Fibroblast of pulmonary artery (primary cell): Measurements from ENCODE around the gene FTO.
"Not testable (repeated sequence)": the region's sequence is repeated elsewhere in the genome, so short reads cannot be mapped to it uniquely, and the experiment has no call there.

ENCODE experiments used
- DNase-seq: peaks from one replicate; pipeline ENCODE4 v3.0.0-alpha.2; 2010; ENCODE audit warnings: low read depth
- H3K4me3 ChIP-seq: replicated peaks from 2 replicates; pipeline ENCODE4 v1.5.1; 2011; ENCODE audit warnings: low read depth, mild to moderate bottlenecking, control low read depth, low read length, moderate library complexity
- TF ChIP-seq, protein P1 (sequence below): IDR thresholded peaks from 2 replicates; pipeline ENCODE4 v1.5.1; 2011; ENCODE audit warnings: mild to moderate bottlenecking, control low read depth, low read length, inconsistent platforms; ENCODE audit errors: missing control alignments

Gene FTO

DNA sequence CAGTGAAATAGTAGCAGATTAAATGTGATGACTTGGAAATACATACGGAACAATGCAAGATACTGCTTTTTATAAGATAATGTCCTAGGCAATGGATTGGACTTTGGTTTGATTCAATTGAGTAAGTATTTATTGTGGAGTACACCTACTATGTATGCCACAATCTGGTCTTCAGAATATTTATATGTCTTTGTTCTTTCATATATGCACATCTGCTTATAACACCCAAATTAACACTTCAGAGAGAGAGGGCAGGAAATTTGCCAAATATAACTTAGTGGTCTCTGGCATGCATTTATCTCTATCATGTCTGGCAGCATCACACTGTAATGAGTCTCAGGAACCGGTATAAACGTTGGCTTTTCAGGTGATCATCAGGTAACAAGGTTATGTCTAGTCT, 17.2 kb upstream of the FTO start:
- no peak overlapping the region for H3K4me3 ChIP-seq
- DNase-seq: no peak
- TF ChIP-seq, protein P1, sequence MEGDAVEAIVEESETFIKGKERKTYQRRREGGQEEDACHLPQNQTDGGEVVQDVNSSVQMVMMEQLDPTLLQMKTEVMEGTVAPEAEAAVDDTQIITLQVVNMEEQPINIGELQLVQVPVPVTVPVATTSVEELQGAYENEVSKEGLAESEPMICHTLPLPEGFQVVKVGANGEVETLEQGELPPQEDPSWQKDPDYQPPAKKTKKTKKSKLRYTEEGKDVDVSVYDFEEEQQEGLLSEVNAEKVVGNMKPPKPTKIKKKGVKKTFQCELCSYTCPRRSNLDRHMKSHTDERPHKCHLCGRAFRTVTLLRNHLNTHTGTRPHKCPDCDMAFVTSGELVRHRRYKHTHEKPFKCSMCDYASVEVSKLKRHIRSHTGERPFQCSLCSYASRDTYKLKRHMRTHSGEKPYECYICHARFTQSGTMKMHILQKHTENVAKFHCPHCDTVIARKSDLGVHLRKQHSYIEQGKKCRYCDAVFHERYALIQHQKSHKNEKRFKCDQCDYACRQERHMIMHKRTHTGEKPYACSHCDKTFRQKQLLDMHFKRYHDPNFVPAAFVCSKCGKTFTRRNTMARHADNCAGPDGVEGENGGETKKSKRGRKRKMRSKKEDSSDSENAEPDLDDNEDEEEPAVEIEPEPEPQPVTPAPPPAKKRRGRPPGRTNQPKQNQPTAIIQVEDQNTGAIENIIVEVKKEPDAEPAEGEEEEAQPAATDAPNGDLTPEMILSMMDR: no peak

DNA sequence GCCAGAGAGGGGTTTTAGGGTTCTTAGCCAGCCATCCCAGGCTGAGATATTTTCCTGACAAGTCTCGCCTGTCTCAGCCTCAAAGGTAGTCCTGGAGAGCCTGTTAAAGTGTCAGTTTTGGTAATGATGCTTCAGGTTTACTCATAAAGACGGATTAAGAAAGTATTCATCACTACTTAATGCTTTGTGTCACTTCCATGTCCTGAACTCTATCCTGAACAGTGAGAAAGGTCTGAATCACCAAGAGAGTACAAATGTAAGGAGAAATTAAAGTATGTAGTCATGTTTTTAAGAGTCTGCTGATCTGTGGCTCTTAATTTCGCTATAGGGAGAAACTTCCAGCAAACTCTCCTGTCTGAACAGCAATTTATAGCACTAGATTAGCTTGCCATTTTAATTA, 14.3 kb upstream of the FTO start:
- DNase-seq: no peak
- H3K4me3 ChIP-seq: no peak overlapping the region
- TF ChIP-seq, protein P1: no peak

DNA sequence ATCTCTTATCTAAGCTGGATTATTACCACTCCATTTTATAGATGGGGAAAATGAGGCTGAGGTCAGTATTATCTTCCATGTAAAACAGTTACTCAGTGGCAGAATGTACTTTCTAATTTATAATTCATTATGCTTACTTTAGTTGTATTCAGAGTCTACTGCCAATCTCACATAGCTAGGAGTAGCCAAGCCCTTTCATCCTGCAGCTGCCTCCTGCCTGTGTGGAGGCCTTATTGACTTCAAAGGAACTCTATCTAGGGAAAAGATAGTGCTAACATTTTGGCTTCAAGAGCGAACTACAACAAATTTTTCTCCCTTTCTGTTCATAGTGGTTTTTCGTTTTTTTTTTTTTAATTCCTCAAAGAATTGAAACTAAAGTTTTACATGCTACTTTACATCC, 13.2 kb upstream of the FTO start:
- no peak for DNase-seq
- TF ChIP-seq, protein P1: no peak
- H3K4me3 ChIP-seq: no peak overlapping the region

DNA sequence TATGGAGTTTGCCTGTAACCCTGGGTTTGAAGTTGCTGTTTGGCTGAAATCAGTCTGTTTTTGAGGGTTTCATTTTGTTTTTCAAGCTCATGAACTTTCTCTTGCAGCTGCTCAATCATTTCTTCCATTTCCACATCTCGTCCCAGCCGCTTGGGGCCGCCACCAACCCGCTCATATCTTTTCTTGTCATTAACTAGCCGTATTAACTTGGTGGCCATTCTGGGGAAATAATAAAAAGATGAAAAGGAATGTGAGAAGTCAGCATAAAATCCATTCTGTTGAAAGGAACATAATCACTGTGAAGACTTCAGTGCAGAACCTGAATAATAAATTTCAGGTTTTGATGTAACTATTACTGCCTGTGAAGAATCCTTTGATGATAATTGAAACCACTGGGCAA, 11.8 kb upstream of the FTO start:
- H3K4me3 ChIP-seq: no peak overlapping the region
- DNase-seq: peak; percentile 41
- TF ChIP-seq, protein P1: peak; percentile 32

DNA sequence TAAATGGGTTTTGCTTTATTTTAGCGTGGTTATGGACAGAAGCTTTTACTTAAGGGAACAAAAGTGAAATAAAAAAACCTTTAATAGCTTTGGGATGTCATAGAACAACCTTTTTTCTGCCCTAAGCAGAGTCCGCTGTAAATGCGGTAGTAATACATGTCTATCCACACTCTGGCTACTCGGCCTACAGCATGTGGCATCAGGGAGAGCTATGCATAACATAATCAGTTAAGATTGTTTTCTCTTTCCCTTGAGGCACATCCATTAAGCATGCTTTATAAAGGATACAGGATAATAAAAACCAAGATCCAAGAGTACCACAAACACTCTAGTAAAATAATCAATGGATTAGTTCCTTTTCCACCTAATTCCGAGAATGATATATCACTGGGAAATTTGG, 10.6 kb upstream of the FTO start:
- no peak for DNase-seq
- TF ChIP-seq, protein P1: no peak
- H3K4me3 ChIP-seq: no peak overlapping the region

DNA sequence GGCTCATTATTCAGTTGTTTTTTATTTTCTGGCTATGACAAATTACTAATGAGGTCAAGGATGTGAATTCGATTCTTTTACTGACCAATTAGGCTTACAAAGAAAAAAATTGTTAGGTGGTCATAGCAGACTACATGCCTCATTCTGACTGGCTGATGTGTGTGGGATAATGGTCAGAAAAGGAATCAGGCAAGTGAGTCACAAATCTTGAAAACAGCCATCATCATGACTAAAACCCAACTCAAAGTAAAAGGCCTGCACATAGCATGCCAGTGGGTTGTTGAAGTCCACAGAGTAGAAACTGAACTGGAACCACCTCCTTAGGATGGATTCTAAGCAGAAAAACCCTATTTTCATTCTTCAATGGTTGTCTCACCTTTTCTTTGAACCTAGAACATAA, 8.9 kb upstream of the FTO start:
- peak; percentile 21 for DNase-seq
- H3K4me3 ChIP-seq: no peak overlapping the region
- TF ChIP-seq, protein P1: no peak

DNA sequence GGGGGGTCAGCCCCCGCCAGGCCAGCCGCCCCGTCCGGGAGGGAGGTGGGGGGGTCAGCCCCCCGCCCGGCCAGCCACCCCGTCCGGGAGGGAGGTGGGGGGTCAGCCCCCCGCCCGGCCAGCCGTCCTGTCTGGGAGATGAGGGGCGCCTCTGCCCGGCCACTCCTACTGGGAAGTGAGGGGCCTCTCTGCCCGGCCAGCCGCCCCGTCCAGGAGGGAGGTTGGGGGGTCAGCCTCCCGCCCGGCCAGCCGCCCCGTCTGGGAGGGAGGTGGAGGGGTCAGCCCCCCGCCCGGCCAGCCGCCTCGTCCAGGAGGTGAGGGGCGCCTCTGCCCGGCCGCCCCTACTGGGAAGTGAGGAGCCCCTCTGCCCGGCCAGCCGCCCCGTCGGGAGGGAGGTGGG, 5.7 kb upstream of the FTO start:
- not testable (repeated sequence) for DNase-seq, H3K4me3 ChIP-seq

DNA sequence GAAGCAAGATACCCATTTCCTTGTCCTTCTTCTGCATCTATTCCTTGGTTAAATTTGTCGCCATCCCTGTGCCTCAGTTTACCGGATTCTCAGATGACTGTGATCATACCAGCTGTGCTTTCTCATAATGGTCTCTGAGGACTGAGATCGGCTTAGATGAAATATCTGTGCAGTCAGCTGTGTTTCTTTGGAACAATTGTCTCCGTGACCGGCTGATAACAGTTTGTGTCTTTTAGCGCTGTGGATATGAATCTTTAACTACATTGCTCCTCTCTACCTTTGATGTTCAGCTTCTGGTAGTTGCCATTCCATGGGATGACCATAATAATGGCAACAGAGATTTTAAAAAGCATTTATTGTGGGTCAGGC, 473 bp downstream of the FTO start:
- no peak for DNase-seq
- TF ChIP-seq, protein P1: no peak
- H3K4me3 ChIP-seq: peak overlapping the region; percentile 84
